IMR-90 (cell line): ENCODE results near the gene SAMD9. TPM values are rescaled to one million over a fixed set of nuclear protein-coding genes. Genes with fewer than 3 reads are reported as not detected.

Experiments used
- ATAC-seq: fragments of 200-7000 bp; cut with Tn5 transposase; 2 replicates; pipeline ENCODE4 v1.9.1; 2020; ENCODE audit warnings: low read depth, mild to moderate bottlenecking, moderate library complexity
- BruUV-seq: library from RNA; stranded (reverse); fragments of 400-500 nt; replicated peaks from 2 replicates; lab custom pipeline; 2021; lab: Mats Ljungman, UMichigan
- CTCF ChIA-PET: fragments of 300-600 bp; formaldehyde crosslinking; extraction: SDS; loops from one replicate; lab custom pipeline; 2021; ENCODE audit warnings: antibody characterized with exemption; lab: Yijun Ruan, JAX
- POLR2A ChIA-PET: fragments of 300-600 bp; sonication (Branson Sonifier 250); formaldehyde crosslinking; loops from one replicate; lab custom pipeline; 2022; ENCODE audit warnings: antibody characterized with exemption; ENCODE audit not compliant: unreplicated experiment; lab: Charles Lee
- DNase-seq: peaks from one replicate; pipeline ENCODE4 v3.0.0; 2013
- H2AFZ ChIP-seq: replicated peaks from 2 replicates; pipeline ENCODE3; 2013; ENCODE audit warnings: low read length, mild to moderate bottlenecking; ENCODE audit not compliant: poor library complexity
- H2AK5ac ChIP-seq: 2 replicates; pipeline ENCODE4 v1.6.1; 2013; ENCODE audit warnings: low read depth, low read length, inconsistent platforms
- H2AK9ac ChIP-seq: replicated peaks from 2 replicates; pipeline ENCODE3; 2013; ENCODE audit warnings: mild to moderate bottlenecking, low read depth, low read length, moderate library complexity; ENCODE audit not compliant: poor library complexity
- H2BK120ac ChIP-seq: 2 replicates; pipeline ENCODE4 v1.6.1; 2013; ENCODE audit warnings: low read depth, low read length, inconsistent platforms
- H2BK15ac ChIP-seq: 3 replicates; pipeline ENCODE4 v1.6.1; 2013; ENCODE audit warnings: low read depth, low read length, inconsistent platforms
- H2BK20ac ChIP-seq: 2 replicates; pipeline ENCODE4 v1.6.1; 2013; ENCODE audit warnings: low read depth, mild to moderate bottlenecking, inconsistent platforms, low read length, moderate library complexity
- H2BK5ac ChIP-seq: 2 replicates; pipeline ENCODE4 v1.6.1; 2013; ENCODE audit warnings: mild to moderate bottlenecking, low read depth, low read length, inconsistent platforms; ENCODE audit not compliant: poor library complexity, severe bottlenecking
- H3K14ac ChIP-seq: replicated peaks from 2 replicates; pipeline ENCODE4 v1.6.1; 2013; ENCODE audit warnings: low read depth, low read length, inconsistent platforms
- H3K18ac ChIP-seq: 2 replicates; pipeline ENCODE4 v1.6.1; 2013; ENCODE audit warnings: low read depth, low read length, control low read depth
- H3K23ac ChIP-seq: 2 replicates; pipeline ENCODE4 v1.6.1; 2013; ENCODE audit warnings: low read depth, low read length, inconsistent platforms
- H3K27ac ChIP-seq: 2 replicates; pipeline ENCODE4 v1.5.1; 2013; ENCODE audit warnings: mild to moderate bottlenecking, control low read depth, low read length; ENCODE audit not compliant: insufficient read depth
- H3K27me3 ChIP-seq: 2 replicates; pipeline ENCODE4 v1.6.1; 2013; ENCODE audit warnings: low read length; ENCODE audit not compliant: control insufficient read depth, insufficient read depth
- H3K36me3 ChIP-seq: 2 replicates; pipeline ENCODE4 v1.6.1; 2013; ENCODE audit warnings: low read length, mixed read lengths; ENCODE audit not compliant: control insufficient read depth, insufficient read depth
- H3K4ac ChIP-seq: 2 replicates; pipeline ENCODE4 v1.6.1; 2013; ENCODE audit warnings: low read depth, low read length, inconsistent platforms
- H3K4me1 ChIP-seq: 2 replicates; pipeline ENCODE4 v1.6.1; 2013; ENCODE audit warnings: low read length, mixed read lengths; ENCODE audit not compliant: control insufficient read depth, insufficient read depth
- H3K4me2 ChIP-seq: 2 replicates; pipeline ENCODE4 v1.6.1; 2013; ENCODE audit warnings: low read depth, mild to moderate bottlenecking, control low read depth, low read length, moderate library complexity
- H3K4me3 ChIP-seq: 2 replicates; pipeline ENCODE4 v1.5.1; 2013; ENCODE audit warnings: low read depth, mild to moderate bottlenecking, control low read depth, low read length, moderate library complexity; ENCODE audit not compliant: insufficient read depth
- H3K56ac ChIP-seq: 2 replicates; pipeline ENCODE4 v1.6.1; 2013; ENCODE audit warnings: low read length, inconsistent platforms; ENCODE audit not compliant: insufficient read depth; ENCODE audit errors: extremely low read depth
- H3K79me1 ChIP-seq, 2 experiments: 2 replicates each; pipeline ENCODE4 v1.6.1; 2013; ENCODE audit warnings: low read length in 2 of 2, inconsistent platforms in 1 of 2, low read depth in 1 of 2
- H3K9ac ChIP-seq: 2 replicates; pipeline ENCODE4 v1.6.1; 2013; ENCODE audit warnings: low read depth, low read length, control low read depth
- H3K9me1 ChIP-seq: 2 replicates; pipeline ENCODE4 v1.6.1; 2013; ENCODE audit warnings: low read length, inconsistent platforms; ENCODE audit not compliant: insufficient read depth
- H3K9me3 ChIP-seq: 2 replicates; pipeline ENCODE4 v1.6.1; 2013; ENCODE audit warnings: low read length; ENCODE audit not compliant: control insufficient read depth, insufficient read depth
- H4K20me1 ChIP-seq: 2 replicates; pipeline ENCODE4 v1.6.1; 2013; ENCODE audit warnings: low read length, inconsistent platforms; ENCODE audit not compliant: insufficient read depth
- H4K5ac ChIP-seq: 2 replicates; pipeline ENCODE4 v1.6.1; 2013; ENCODE audit warnings: mild to moderate bottlenecking, low read depth, low read length, control low read depth
- H4K8ac ChIP-seq, 2 experiments: 2 replicates each; pipeline ENCODE4 v1.6.1; 2013; ENCODE audit warnings: low read depth in 2 of 2, low read length in 2 of 2, control low read depth in 1 of 2, inconsistent platforms in 1 of 2
- H4K91ac ChIP-seq: 2 replicates; pipeline ENCODE4 v1.6.1; 2013; ENCODE audit warnings: low read depth, low read length, inconsistent platforms; ENCODE audit not compliant: insufficient read depth
- CEBPB ChIP-seq: IDR thresholded peaks from 2 replicates; pipeline ENCODE4 v1.6.1; 2012; ENCODE audit warnings: low read depth, low read length, improper control_type of control experiment
- NFE2L2 ChIP-seq: fragments of 150-350 bp; IDR thresholded peaks from 2 replicates; pipeline ENCODE4 v1.6.1; 2016; ENCODE audit warnings: low read depth, mild to moderate bottlenecking, low read length
- RFX5 ChIP-seq: IDR thresholded peaks from 2 replicates; pipeline ENCODE4 v1.8.0; 2012; ENCODE audit warnings: low read depth, mild to moderate bottlenecking, low read length, moderate library complexity
- SMC3 ChIP-seq: fragments of 150-350 bp; IDR thresholded peaks from 2 replicates; pipeline ENCODE4 v1.6.1; 2016; ENCODE audit warnings: low read depth, mild to moderate bottlenecking, antibody characterized with exemption, low read length, moderate library complexity
- WGBS, 2 experiments: methylation state at CpG; one replicate each; pipeline versions ENCODE4 v1.1.5 to v1.1.7; 2013; ENCODE audit warnings: missing lambda C conversion rate in 2 of 2; ENCODE audit not compliant: insufficient read length in 1 of 2; ENCODE audit errors: extremely low coverage in 2 of 2; 5-methylcytosine and 5-hydroxymethylcytosine counted together
- dilution Hi-C: fragments of 300-500 bp; cut with HindIII; formaldehyde crosslinking; loops from one replicate; pipeline ENCODE4 v1.14.3; 2018; ENCODE audit warnings: low sequenced_read_pairs; ENCODE audit not compliant: unreplicated experiment
- in situ Hi-C: fragments of 300-500 bp; cut with MboI; formaldehyde crosslinking; loops from 3 replicates; pipeline ENCODE4 v1.14.3; 2019; ENCODE audit warnings: low sequenced_read_pairs, inconsistent platforms, mixed read lengths
- intact Hi-C: fragments of 100-400 bp; cut with micrococcal nuclease; formaldehyde crosslinking; loops from 2 replicates; pipeline ENCODE4 v1.10.0; 2022
- polyA plus RNA-seq, 3 experiments: library from polyadenylated mRNA; depleted of rRNA; stranded (reverse); fragments of >200 nt; gene quantifications; 2 replicates each; pipeline ENCODE4 v1.2.3, GENCODE V29; 2012; ENCODE audit warnings: low replicate concordance in 1 of 3
- total RNA-seq: library from RNA; depleted of rRNA; stranded (reverse); fragments of >200 nt; gene quantifications from 2 replicates; pipeline ENCODE4 v1.2.3, GENCODE V29; 2012

The SAMD9 gene
- total and polyA plus RNA-seq, 2 of the 4 experiments (the other 2 are of a cell fraction) = 1.9 to 9.5 TPM

DNA sequence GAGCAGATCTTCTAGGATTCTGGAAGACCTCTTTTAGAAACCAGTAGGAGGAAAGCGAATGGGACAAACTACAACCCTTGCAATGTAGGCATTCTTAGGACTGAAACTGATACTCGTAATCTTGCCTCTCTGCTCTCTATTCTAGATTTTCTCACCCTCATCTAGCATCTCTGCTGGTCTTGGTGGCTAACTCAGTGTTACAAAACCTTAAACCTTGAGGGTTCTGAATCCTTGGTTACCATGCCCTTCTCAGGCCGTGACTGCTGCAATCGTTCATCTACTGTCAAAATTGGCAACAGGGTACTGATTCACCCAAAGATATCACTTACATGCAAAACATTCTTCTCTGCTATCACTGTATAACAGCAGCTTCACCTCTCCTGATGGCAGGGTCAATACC lies 55.2 kb downstream of the SAMD9 start:
- intact Hi-C loops = no loop called here
- in situ Hi-C loops = no loop called here
- ATAC-seq (no peak), DNase-seq (no peak)
- CTCF ChIA-PET = interaction anchor here (0.6 kb wide), 1 partner anchor 364 kb away, joined by 5 read pairs; no protein-coding TSS in a partner anchor
- POLR2A ChIA-PET = no interaction called here
- Histone ChIP-seq H4K5ac (no peak overlapping the region), H3K18ac (no peak overlapping the region), H2AK9ac (no peak overlapping the region), H2AK5ac (no peak overlapping the region), H2BK120ac (no peak overlapping the region), H3K4me2 (no peak overlapping the region), H2BK5ac (no peak overlapping the region), H3K27ac (no peak overlapping the region), H3K9ac (no peak overlapping the region), H4K91ac (no peak overlapping the region), H3K36me3 (no peaks in the 10 kb centered on the region), H4K20me1 (no peaks in the 10 kb centered on the region), H3K79me1 (no peaks in the 10 kb centered on the region), H3K14ac (no peak overlapping the region), H2BK15ac (no peak overlapping the region), H3K56ac (no peak overlapping the region), H3K27me3 (peaks cover 9% of the 10 kb centered on the region), H3K4me1 (no peaks in the 10 kb centered on the region), H3K4ac (no peak overlapping the region), H3K9me3 (no peaks in the 10 kb centered on the region), H2AFZ (no peak overlapping the region), H4K8ac (no peak overlapping the region), H3K23ac (no peak overlapping the region), H3K4me3 (no peak overlapping the region), H2BK20ac (no peak overlapping the region), H3K9me1 (no peaks in the 10 kb centered on the region)
- dilution Hi-C loops = no loop called here
- WGBS, 2 experiments = no CpG with 5 or more reads among the region's 4 CpGs
- TF ChIP-seq CEBPB = no peak
- TF ChIP-seq NFE2L2 = no peak
- no peak for TF ChIP-seq RFX5
- TF ChIP-seq SMC3 = no peak
- BruUV-seq = no TSS peak
